HG02885 (cell line): ENCODE measurements around the gene GMCL2.
"Not testable (repeated sequence)": the region's sequence is repeated elsewhere in the genome, so short reads cannot be mapped to it uniquely, and the experiment has no call there.

Experiments used
- ATAC-seq: cut with Tn5 transposase; IDR thresholded peaks from one replicate; pipeline ENCODE4 v1.9.1; 2021; ENCODE audit warnings: mild to moderate bottlenecking; ENCODE audit not compliant: unreplicated experiment, poor library complexity

GMCL2 gene

DNA sequence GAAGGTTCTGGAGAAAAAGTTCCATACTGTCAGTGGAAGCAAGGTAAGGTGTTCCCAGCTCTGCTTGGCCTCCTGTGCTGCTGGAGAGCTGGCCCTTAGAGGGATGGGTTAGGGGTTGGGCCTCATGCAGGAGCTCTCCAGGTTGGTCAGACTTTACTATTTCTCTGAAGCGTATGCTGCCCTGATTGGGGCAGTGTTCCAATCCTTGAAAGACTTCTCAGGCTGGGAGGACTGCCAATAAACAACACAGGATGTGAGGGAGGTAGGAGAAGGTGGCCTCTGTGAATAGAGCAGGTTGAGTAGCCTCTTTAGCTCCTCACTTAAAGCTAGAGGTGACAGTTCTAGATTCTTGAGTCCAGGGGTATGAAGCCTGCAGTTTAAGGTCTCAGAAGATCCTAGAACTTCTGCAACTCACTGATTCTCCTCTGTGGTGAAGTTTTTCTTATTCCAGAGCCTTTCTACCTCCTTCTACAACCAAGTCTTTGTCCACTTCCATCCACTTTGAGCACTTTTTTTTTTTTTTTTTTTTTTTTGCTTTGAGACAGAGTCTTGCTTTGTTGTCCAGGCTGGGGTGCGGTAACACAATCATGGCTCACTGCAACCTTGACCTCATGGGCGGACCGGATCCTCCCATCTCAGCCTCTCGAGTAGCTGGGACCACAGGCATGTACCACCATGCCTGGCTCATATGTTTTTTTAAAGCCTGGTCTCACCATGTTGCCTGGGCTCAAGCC is 20.2 kb upstream of the GMCL2 start:
- no peak for ATAC-seq

DNA sequence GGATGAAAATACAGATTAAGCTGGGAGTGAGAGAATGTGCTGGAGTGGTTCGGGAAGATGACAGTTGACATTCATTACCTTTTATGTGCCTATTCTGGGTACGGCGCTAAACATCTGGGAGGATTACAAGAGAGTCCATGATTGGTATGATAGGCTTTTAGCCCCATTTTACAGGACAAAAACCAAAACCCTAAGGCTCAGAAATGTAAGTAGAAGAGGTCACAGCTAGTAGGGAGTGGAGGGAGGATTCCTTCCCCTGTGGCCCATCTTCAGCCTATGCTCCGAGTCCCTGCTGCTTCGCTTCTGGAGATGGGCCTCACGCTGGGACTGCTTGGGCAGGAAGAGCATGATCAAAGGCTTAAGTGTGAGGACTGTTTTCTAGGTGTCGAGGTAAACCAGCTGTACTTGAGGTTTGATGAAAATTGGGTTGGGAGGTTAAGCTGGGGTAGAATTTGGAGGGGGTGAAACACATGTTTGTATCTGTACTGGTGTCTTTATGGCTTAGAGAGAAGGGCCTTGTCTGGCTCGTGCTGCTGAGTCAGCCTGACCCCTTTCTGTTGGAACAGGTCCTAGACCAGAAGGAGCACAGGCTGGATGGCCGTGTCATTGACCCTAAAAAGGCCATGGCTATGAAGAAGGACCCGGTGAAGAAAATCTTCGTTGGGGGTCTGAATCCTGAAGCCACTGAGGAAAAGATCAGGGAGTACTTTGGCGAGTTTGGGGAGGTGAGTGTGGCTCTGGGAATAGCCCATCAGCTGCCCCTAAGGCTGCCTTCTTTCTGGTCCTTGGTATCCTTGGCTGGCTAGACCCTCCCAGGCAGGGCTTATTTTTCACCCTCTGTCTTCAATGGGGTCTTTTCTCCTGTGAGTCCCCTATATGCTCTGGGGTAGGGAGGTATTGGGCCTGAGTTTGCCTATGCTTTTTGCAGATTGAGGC is 19.3 kb upstream of the GMCL2 start:
- ATAC-seq = no peak

DNA sequence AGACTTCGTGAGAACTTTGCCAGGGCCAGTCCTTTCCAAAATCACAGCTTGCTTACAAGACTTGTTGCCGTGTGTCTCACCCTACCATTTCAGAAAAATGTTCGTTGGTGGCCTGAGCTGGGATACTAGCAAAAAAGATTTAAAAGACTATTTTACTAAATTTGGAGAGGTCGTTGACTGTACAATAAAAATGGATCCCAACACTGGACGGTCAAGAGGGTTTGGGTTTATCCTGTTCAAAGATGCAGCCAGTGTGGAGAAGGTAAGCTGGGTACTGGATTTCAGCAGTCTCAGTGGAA is 18.5 kb upstream of the GMCL2 start:
- no peak for ATAC-seq

DNA sequence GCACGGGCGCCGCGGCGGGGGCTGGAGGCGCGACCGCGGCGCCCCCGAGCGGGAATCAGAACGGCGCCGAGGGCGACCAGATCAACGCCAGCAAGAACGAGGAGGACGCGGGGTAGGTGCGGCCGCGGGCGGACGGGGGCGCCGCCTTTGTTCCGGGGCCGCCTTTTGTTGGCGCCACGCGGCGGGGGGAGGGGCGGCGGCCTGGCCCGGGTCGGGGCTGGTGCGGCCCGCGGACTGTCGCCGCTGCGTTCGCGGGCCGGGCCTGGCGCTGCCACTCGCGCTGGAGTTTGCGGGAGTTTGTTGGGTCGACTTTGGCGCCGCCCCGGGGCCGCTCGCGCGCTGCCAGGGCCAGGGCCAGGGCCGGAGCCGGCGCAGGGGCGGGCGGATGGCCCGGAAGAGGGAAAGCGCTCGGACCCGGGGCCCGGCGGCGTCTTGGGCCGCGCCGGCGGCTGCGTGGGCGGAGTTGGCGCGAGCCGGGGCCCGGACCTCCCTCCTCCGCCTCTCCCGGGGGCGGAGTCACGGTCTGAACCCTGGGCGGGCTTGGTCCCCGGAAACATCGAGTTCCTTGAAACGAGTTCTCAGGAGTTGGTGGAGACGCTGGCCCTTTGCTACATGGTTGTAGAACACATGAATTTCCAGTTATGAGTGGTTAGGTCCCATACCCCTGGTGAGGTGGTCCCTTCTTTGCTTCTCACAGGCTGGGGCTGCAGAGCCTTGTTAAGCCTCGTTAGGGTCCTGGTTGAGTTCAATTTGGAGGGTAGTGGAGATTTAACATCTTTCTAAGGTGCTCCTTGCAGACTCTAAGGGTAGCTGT is 18.0 kb upstream of the GMCL2 start:
- peak; percentile 61 for ATAC-seq

DNA sequence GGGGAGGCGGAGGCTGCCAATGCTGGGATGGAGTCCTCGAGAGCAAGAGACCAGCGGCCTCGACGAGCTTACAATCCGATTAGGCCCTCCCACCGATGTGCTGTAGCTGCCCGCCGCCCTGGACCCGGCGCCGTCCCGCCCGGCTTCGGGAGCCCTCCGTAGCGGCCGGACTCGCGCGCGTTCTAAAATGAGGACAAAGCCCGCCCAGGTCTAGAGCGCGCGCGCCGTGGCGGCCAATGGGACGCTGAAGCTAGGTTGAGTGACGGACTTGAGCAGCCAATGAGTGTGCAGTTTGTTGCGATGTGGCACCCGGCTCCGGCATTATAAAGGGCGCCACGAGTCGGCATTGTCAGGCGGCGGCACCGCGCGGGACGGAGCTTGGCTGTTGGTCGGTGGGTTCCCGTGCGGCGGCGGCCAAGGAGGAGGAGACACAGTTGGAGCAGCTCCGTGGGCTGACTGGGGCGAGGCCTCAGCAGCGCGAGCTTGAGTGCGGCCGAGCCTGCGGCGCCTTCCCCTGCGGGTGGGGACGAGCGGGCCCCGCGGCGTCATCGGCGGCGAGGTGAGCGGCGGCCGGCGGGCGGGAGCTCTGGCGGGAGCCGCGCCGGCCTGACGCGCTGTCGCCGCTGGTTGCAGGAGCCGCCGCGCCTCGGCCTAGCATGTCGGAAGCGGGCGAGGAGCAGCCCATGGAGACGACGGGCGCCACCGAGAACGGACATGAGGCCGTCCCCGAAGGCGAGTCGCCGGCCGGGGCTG is 17.2 kb upstream of the GMCL2 start, which contains the start of gene HNRNPAB:
Gene HNRNPAB (plus strand): TSS at position 352 of the 753 bp plus-strand sequence. CDS start 305 bp downstream, at position 657.
- ATAC-seq = peak; percentile 81

DNA sequence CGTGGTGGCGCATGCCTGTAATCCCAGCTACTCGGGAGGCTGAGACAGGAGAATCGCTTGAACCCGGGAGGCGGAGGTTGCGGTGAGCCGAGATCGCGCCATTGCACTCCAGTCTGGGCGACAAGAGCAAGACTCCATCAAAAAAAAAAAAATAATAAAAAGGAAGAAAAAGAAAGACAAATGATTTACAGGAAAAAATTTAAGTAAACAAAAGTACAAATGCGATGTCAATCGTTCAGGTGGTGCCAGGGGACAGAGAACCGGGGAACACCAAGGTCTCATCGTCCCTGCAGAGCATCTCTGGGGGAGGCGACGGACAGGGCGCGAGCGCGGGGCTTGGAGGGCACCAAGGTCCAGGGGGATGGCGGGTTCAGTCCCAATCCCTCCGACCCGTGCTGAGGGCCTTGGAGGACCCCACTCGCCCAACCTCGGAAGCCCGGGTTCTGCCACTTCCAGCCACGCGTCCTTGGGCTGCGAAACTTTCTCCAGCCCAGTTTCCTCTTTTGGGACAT is 16.6 kb upstream of the GMCL2 start:
- ATAC-seq = no peak

DNA sequence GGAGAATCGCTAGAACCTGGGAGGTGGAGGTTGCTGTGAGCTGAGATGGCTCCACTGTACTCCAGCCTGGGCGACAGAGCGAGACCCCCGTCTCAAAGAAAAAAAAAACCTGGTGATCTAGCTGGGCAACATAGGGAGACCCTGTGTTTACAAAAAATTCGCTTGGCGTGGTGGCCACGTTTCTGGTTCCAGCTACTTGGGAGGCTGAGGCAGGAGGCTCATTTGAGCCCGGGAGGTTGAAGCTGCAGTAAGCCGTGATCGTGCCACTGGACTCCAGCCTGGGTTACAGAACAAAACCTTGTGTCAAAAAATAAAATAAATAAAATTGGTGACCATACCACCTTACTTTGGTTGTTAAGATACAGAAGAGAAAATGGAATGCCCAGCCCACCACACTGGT is 15.4 kb upstream of the GMCL2 start:
- no peak for ATAC-seq

DNA sequence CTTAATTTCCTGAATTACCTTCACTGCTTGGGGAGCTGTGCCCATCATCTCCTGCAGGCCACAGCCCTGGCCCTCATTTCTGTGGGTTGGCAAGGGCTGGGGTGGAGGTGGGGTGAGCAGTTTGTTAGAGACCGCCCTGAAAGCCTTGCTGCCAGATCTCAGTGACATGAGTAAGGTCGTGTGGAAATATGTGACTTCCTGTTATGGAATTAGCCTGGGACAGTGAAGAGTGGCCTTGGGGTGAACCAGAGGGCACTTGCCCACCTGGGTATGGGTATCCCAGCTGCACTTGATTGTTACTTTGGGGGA is 14.7 kb upstream of the GMCL2 start:
- ATAC-seq = no peak

DNA sequence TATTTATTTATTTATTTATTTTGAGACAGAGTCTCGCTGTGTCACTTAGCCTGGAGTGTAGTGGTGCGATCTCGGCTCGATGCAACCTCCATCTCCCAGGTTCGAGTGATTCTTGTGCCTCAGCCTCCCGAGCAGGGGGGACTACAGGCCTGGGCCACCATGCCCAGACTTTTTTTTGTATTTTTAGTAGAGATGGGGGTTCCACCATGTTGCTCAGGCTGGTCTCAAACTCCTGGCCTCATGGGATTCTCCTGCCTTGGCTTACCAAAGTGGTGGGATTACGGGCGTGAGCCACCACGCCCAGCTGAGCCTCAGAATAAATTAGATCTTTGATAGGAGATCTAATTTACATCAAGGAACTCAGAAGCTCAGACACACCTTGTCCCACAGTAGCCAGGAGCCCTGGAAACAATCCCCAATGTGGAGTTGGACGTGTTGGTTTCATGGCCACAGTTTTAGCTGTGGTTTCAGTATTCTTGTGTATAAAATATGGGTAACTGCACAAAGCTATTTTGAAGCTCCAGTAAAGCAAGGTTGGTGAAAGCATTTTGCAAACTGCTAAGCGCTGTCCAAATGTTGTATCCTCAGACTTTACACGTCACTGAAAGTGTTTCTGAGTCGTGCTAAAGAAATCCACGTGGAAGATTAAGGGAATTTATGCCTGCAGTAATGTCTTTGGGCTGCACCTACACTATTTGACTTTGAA is 14.2 kb upstream of the GMCL2 start:
- ATAC-seq = no peak

DNA sequence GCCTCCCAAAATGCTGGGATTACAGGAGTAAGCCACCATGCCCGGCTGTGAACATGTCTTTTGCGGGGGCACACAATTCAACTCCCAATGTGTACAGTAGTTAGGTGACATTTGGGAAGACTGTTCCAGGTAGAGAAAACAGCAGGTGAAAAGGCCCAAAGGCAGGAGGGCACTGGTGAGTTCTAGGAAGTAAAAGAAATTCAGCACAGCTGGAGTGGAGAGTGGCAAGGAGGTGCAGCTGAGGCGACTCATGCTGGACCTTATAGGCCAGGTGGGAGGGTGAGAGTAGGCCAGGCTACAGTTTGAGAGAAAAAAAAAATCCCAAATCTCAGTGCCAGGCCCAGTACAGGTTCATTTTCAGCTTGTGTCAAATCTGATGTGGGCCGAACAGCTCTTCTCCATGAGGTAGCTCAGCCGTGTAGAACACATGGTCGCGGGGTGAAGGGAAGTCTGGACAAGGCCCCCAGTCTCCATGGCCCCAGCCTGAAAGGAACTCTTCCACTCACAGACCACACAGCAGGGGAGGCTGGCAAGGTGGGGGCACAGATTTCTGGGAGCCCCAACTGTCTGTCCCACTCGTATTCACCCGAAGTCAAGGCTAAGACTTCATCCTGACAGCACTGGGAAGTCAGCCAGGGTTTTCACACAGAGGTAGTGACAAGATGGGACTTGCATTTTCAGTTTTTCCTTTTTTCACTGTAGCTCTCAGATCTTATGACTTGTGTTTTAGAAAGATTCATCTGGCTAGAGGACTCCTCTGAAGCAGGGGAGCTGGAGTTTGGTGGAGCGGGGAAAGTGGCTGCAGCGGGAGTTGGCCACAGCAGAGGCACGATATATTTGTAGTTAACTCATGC is 12.6 kb upstream of the GMCL2 start:
- ATAC-seq = no peak

DNA sequence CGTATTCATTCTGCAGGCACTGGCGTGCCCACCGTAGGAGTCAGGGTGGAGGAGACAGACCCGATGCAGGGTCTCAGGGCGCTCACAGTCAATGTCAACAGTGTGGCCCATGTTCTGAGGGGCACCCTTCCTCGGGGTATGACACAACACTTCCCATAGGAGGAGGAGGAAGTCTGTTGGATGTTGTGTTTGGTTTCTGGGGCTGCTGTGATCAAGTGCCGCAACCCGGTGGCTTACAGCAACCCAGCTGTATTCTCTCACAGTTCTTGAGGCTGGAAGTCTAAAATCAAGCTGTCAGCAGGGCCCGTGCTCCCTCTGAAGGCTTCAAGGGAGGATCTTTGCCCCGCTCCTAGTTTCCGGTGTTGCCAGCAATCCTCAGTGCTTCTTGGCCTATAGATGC is 11.5 kb upstream of the GMCL2 start:
- no peak for ATAC-seq

DNA sequence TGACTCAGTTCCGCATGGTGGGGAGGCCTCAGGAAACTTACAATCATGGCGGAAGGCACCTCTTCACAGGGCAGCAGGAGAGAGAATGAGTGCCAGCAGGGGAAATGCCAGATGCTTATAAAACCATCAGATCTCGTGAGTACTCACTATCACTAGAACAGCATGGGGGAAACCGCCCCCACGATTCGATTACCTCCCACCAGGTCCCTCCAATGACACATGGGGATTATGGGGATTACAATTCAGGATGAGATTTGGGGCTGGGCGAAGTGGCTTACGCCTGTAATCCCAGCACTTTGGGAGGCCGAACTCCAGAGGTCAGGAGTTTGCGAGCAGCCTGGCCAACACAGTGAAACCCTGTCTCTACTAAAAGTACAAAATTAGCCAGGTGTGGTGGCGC is 11.0 kb upstream of the GMCL2 start:
- ATAC-seq = not testable (repeated sequence)

DNA sequence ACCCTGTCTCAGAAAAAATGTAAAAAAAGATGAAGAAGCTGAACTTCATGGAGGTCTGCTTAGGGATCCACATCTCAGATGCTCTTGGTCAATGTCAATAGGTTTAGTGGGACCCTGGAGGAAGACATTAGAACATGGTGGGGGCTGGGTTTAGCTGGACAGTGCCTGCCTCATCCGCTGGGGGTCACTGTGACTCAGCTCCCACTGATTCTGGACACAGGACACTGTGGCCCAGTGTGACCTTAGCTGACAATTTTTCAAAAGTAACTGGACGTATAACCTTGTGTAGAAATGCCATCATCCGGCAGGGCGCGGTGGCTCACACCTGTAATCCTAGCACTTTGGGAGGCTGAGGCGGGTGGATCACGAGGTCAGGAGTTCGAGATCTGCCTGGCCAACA is 9.8 kb upstream of the GMCL2 start:
- ATAC-seq = no peak

DNA sequence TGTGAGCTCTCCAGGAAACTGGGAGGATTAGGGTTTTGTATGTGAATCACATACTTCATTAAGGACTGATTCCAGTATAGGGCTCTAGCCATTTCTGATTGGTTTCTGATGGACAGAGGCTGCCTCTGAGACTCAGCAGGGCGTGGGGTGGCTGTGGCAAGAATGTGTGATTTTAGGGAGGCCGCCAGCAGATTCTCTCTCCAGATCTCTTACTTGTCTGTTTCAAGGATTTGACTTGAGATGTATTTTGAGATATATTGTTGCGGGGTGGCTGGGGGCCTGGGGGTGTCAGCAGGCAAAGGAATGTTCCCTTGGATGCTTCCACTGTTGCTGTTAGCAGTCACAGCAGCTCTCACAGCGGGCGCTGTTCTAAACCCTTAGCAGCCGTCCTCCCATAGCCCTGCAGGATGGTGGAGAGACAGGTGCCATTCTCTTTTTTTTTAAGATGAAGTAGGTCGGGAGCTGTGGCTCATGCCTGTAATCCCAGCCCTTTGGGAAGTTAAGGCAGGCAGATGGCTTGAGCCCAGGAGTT is 9.2 kb upstream of the GMCL2 start:
- ATAC-seq = no peak

DNA sequence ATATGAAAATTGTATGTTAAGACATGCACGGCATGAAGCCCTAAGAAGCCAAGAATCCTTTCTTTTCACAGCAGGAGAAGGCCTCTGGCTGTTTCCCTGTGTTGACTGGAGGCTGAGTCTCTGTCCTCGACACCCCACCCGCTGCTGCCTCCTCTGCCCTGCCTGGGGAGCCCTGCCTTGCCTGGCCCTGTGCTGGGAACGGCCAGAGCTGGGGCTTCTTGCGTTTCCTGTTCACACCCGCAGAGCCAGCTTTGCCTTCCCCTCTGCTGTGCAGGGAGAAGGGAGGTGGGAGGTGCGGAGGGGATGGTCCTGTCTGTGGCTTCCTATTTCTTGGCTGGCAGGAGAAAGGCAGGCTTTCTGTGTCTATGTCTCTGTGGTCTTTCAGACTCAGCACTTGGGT is 6.9 kb upstream of the GMCL2 start:
- ATAC-seq = no peak

DNA sequence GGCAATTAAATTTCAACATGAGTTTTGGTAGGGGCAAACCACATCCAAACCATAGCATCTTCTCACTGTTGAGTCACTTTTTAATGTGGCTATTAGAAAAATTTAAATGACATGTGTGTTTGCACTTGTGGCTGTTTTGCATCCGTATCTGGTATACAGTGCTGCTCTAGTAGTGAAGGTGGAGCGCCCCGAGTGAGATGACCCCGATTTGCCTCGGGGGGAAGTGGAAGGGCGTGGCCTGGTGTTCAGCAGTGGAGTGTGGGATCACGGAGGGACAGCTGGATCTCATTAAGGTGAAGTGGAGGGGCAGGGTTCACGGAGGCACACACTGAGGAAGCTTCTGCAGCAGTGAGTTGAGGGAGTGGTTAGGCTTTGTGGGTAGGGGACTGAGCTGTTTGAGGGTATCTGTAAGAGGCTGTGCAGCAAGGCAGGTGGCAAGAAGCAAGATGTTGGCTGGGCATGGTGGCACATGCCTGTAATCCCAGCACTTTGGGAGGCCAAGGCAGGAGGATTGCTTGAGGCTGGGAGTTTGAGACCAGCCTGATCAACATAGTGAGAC is 6.2 kb upstream of the GMCL2 start:
- ATAC-seq = no peak

DNA sequence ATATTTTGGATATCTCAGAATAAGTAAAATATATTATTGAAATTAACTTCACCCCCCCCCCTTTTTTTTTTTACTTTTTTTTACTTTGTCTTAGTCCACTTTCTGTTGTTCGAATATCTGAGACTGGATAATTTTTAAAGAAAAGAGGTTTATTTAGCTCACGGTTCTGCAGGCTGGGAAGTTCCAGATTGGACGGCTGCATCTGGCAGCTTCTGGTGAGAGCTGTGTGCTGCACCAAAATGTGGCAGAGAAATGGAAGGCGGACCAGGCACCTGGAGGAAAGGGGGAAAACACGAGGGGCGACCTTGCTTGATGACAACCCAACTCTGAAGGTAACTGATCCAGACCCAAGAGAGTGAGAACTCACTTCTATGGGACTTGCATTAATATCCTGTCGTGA is 5.6 kb upstream of the GMCL2 start:
- no peak for ATAC-seq

DNA sequence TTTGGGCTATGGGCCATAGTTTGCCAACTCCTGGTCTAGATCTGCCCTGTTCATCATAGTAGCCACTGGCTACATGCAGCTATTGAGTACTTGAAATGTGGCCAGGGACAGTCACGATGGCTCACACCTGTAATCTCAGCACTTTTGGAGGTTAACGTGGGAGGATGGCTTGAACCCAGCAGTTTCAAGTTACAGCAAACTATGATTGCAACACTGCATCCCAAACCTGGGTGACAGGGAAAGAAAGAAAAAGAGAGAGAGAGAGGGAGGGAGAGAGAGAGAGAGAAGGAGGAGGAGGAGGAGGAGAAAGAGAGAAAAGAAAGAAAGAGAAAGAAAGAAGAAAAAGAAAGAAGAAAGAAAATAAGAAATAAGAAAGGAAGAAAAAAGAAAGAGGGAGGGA is 5.1 kb upstream of the GMCL2 start:
- ATAC-seq = no peak
